GM12875 (cell line): ENCODE measurements around the gene USP47.

Source experiments
- H3K4me3 ChIP-seq: one replicate; pipeline ENCODE4 v1.5.1; 2011; ENCODE audit warnings: low read depth, low read length, control low read depth
- CTCF ChIP-seq: IDR thresholded peaks from 2 replicates; pipeline ENCODE4 v1.5.1; 2011; ENCODE audit warnings: low read depth, mild to moderate bottlenecking, control low read depth, inconsistent platforms, low read length, moderate library complexity, borderline replicate concordance; ENCODE audit not compliant: insufficient read depth

USP47 gene

GRCh38 chr11:11806586-11806985 lies 35.2 kb upstream of the USP47 start:
- no peak overlapping the region for H3K4me3 ChIP-seq
- TF ChIP-seq CTCF: no peak

- H3K4me3 ChIP-seq: no peak overlapping the region
- no peak for TF ChIP-seq CTCF
These were observed 33.7 kb upstream of the USP47 start for GRCh38 chr11:11807811-11808782.

GRCh38 chr11:11808992-11809615 lies 32.7 kb upstream of the USP47 start:
- TF ChIP-seq CTCF: no peak
- no peak overlapping the region for H3K4me3 ChIP-seq

- no peak overlapping the region for H3K4me3 ChIP-seq
- no peak for TF ChIP-seq CTCF
These were observed 30.7 kb upstream of the USP47 start for GRCh38 chr11:11810764-11811726.

GRCh38 chr11:11813288-11813962 lies 28.3 kb upstream of the USP47 start:
- no peak overlapping the region for H3K4me3 ChIP-seq
- TF ChIP-seq CTCF: no peak
